ENCODE results near the gene CCRL2.

CCRL2 gene

GRCh38 chr3:46456118-46456517 lies 49.1 kb downstream of the CCRL2 start:
- Histone ChIP-seq H3K4me1 (ENCODE audit: insufficient read depth, insufficient read length) (peaks cover 2% of the 10 kb centered on the region), H3K36me3 (ENCODE audit: insufficient read depth, insufficient read length, low read length) (no peaks in the 10 kb centered on the region)

More at GRCh38 chr3:46456118-46456517, 49.1 kb downstream of the CCRL2 start:
- Histone ChIP-seq H3K27me3 (ENCODE audit: insufficient read depth, insufficient read length) (no peaks in the 10 kb centered on the region), H3K9ac (ENCODE audit: insufficient read length, low read depth) (no peak overlapping the region), H3K9me3 (ENCODE audit: insufficient read depth, low read length) (peaks cover 6% of the 10 kb centered on the region; the same call in 1 of the 2 replicates), H3K4me3 (ENCODE audit: insufficient read length, low read depth) (no peak overlapping the region)
- DNase-seq (ENCODE audit: low read depth, low spot score), result no peak
- TF ChIP-seq YY1 (IDR thresholded peaks at IDR 0.05; ENCODE audit: insufficient read depth, insufficient read length) (no peak), ZNF274 (IDR thresholded peaks at IDR 0.05; ENCODE audit: low read depth, low read length) (no peak), SUZ12 (IDR thresholded peaks at IDR 0.05; ENCODE audit: extremely low read depth, insufficient read depth, insufficient read length) (no peak)

Data from NT2/D1 (cell line).